Breast epithelium (tissue), 4 donors: ENCODE measurements around the gene MTRR. TPM values are rescaled to one million over a fixed set of nuclear protein-coding genes. Genes with fewer than 3 reads are reported as not detected.

Experiments used
- DNase-seq, 2 donors: peaks; one replicate each; pipeline ENCODE4 v3.0.0-alpha.2; 2019; ENCODE audit warnings: low spot score in 2 of 2
- H3K27ac ChIP-seq, 2 donors: fragments of 200-600 bp; sonication (generic) in 1 of 2; one replicate each; pipeline ENCODE4 v1.5.1; 2016 to 2019; ENCODE audit warnings: mild to moderate bottlenecking in 1 of 2
- H3K27me3 ChIP-seq, 2 donors: fragments of 200-600 bp; sonication (generic) in 1 of 2; one replicate each; pipeline versions ENCODE4 v1.5.1 to v1.6.0; 2017 to 2019; ENCODE audit warnings: control low read depth in 1 of 2, mild to moderate bottlenecking in 1 of 2
- H3K36me3 ChIP-seq: fragments of 200-600 bp; one replicate; pipeline ENCODE4 v1.5.1; 2019
- H3K4me1 ChIP-seq, 2 donors: fragments of 200-600 bp; sonication (generic); one replicate each; pipeline ENCODE4 v1.5.1; 2016 to 2019; ENCODE audit warnings: control low read depth in 1 of 2
- H3K4me3 ChIP-seq, 3 donors: fragments of 200-600 bp; sonication (generic); 1 replicate in 2 of 3; 2 replicates in 1 of 3; pipeline ENCODE4 v1.5.1; 2016 to 2019; ENCODE audit warnings: mild to moderate bottlenecking in 3 of 3, moderate library complexity in 2 of 3
- H3K9me3 ChIP-seq, 2 donors: fragments of 200-600 bp; sonication (generic) in 1 of 2; one replicate each; pipeline ENCODE4 v1.5.1; 2016 to 2019; ENCODE audit warnings: control low read depth in 1 of 2
- POLR2A ChIP-seq: fragments of 450-650 bp; IDR thresholded peaks from one replicate; pipeline ENCODE4 v1.6.1; 2016; ENCODE audit warnings: antibody characterized with exemption, mild to moderate bottlenecking, moderate library complexity
- POLR2AphosphoS5 ChIP-seq, 3 donors: sonication (generic); formaldehyde crosslinking; IDR thresholded peaks; one replicate each; pipeline ENCODE4 v1.6.1; 2017; ENCODE audit warnings: antibody characterized with exemption in 3 of 3
- intact Hi-C: fragments of 100-400 bp; cut with DNase I; formaldehyde crosslinking; loops from one replicate; pipeline ENCODE4 v1.15.1; 2023; ENCODE audit warnings: low total_unique reads
- total RNA-seq, 3 donors: library from RNA; depleted of rRNA; stranded (reverse); fragments of >200 nt; gene quantifications; one replicate each; pipeline ENCODE4 v1.1.0, GENCODE V29; 2016
- TF ChIP-seq, protein P1 (sequence below), 3 donors: fragments of 450-650 bp; IDR thresholded peaks; one replicate each; pipeline ENCODE4 v1.5.1; 2016 to 2017; ENCODE audit warnings: antibody characterized with exemption in 3 of 3, mild to moderate bottlenecking in 3 of 3, moderate library complexity in 3 of 3

The MTRR gene
- total RNA-seq, 3 donors from 2014 or later, result 45.8 to 69.5 (median 57.7) TPM

DNA sequence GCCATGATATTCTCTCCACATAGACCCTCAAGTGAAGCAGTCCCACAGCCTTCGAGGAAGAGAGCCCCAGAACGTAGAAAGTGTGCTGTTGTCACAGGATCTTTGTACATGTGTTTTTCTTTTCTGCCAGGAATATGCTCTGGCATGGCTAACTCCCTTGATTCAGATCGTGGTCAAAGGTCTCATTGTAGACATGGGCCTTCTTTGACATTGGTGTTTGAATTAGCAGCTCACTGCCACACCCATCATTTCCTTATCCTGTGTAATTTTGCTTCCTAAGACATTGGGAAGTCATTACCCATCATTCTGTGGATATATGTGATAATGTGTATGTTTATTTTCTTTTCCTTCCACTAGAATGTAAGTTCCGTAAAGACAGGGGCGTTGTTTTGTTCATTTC is 25.5 kb downstream of the MTRR start:
- no peaks in the 10 kb centered on the region for H3K27me3 ChIP-seq
- no peak for TF ChIP-seq POLR2A
- TF ChIP-seq, protein P1, sequence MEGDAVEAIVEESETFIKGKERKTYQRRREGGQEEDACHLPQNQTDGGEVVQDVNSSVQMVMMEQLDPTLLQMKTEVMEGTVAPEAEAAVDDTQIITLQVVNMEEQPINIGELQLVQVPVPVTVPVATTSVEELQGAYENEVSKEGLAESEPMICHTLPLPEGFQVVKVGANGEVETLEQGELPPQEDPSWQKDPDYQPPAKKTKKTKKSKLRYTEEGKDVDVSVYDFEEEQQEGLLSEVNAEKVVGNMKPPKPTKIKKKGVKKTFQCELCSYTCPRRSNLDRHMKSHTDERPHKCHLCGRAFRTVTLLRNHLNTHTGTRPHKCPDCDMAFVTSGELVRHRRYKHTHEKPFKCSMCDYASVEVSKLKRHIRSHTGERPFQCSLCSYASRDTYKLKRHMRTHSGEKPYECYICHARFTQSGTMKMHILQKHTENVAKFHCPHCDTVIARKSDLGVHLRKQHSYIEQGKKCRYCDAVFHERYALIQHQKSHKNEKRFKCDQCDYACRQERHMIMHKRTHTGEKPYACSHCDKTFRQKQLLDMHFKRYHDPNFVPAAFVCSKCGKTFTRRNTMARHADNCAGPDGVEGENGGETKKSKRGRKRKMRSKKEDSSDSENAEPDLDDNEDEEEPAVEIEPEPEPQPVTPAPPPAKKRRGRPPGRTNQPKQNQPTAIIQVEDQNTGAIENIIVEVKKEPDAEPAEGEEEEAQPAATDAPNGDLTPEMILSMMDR (IDR thresholded peaks at IDR 0.05), result no peak
- no peak for TF ChIP-seq POLR2AphosphoS5 (IDR thresholded peaks at IDR 0.05)
- no peak for DNase-seq
- no peaks in the 10 kb centered on the region for H3K9me3 ChIP-seq
- H3K27ac ChIP-seq, result no peak overlapping the region
- peaks cover 5% of the 10 kb centered on the region for H3K36me3 ChIP-seq
- H3K4me1 ChIP-seq, result no peaks in the 10 kb centered on the region
- H3K4me3 ChIP-seq, result no peak overlapping the region
- intact Hi-C loops, result no loop called here

DNA sequence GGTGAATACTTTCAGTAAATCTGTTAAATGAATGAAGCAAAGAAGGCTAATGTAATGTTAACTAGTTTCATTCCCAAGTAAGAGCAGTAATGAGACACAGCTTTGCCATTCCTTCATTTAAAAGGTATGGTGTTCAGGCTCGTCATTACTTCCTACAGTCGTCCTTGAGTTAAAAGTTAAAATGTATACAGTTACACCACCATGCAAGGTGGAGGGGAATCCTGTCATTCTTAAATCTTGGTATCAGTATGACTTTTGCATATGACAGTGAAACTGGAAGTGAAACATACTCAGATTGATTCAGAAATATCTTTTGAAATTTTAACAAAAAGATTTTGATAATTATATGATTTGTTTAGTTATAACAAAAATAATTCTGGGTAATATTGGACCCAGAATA is 25.9 kb downstream of the MTRR start:
- Histone ChIP-seq H3K36me3 (peaks cover 7% of the 10 kb centered on the region), H3K4me1 (no peaks in the 10 kb centered on the region), H3K27ac (no peak overlapping the region), H3K4me3 (no peak overlapping the region), H3K9me3 (no peaks in the 10 kb centered on the region), H3K27me3 (no peaks in the 10 kb centered on the region)
- intact Hi-C loops, result no loop called here
- TF ChIP-seq POLR2AphosphoS5 (IDR thresholded peaks at IDR 0.05) (no peak), POLR2A (no peak)
- TF ChIP-seq, protein P1 (IDR thresholded peaks at IDR 0.05), result no peak
- no peak for DNase-seq

DNA sequence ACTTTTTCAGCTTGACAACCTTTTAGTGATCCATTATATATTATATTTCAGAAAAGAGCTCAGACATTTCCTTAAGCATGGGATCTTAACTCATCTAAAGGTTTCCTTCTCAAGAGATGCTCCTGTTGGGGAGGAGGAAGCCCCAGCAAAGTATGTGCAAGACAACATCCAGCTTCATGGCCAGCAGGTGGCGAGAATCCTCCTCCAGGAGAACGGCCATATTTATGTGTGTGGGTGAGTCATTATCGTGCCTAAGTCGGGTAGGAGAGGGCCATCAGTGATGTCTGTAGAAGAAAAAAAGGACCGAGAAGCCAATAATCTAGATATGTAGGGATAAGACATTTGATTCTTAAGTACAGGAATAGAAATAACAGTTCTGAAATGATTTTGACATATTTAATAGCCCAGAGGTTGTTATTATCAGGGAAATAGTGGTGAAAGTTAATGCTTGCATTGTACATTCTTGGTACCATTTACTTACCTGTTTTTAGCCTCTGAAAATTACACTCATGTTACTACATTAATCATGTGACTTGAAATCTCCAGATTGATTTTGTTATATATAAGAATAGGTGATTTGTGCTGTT is 28.2 kb downstream of the MTRR start:
- TF ChIP-seq POLR2AphosphoS5 (IDR thresholded peaks at IDR 0.05), result no peak
- TF ChIP-seq POLR2A, result no peak
- TF ChIP-seq, protein P1 (IDR thresholded peaks at IDR 0.05), result no peak
- H3K4me1 ChIP-seq, result no peaks in the 10 kb centered on the region
- DNase-seq, result no peak
- intact Hi-C loops, result no loop called here
- no peak overlapping the region for H3K4me3 ChIP-seq
- peaks cover 15% of the 10 kb centered on the region for H3K36me3 ChIP-seq
- H3K9me3 ChIP-seq, result no peaks in the 10 kb centered on the region
- no peaks in the 10 kb centered on the region for H3K27me3 ChIP-seq
- H3K27ac ChIP-seq, result no peak overlapping the region

DNA sequence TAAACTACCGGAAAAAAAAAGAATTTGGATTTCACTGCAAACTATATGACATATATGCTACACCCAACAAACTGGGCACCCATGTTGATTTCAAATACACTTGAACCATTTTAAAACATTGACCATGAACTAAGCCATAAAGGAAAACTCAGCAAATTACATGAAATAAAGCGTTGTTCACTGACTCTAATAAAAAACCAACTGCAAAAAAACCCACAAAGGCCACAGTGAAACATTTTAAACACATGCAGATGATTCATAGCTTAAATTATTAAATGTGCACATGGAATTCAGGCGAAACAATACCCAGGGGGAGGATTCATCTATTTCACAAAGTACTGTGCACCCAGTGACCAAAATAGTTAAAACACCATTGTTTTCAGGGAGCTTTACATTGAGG is 33.3 kb downstream of the MTRR start:
- H3K4me3 ChIP-seq, result no peak overlapping the region
- TF ChIP-seq, protein P1 (IDR thresholded peaks at IDR 0.05), result no peak
- no peak for TF ChIP-seq POLR2A
- TF ChIP-seq POLR2AphosphoS5 (IDR thresholded peaks at IDR 0.05), result no peak
- no peaks in the 10 kb centered on the region for H3K27me3 ChIP-seq
- intact Hi-C loops, result no loop called here
- no peak for DNase-seq
- H3K9me3 ChIP-seq, result peaks cover 0 to 3% of the 10 kb centered on the region in 2 donors
- H3K36me3 ChIP-seq, result peaks cover 19% of the 10 kb centered on the region
- H3K4me1 ChIP-seq, result no peaks in the 10 kb centered on the region
- no peak overlapping the region for H3K27ac ChIP-seq

DNA sequence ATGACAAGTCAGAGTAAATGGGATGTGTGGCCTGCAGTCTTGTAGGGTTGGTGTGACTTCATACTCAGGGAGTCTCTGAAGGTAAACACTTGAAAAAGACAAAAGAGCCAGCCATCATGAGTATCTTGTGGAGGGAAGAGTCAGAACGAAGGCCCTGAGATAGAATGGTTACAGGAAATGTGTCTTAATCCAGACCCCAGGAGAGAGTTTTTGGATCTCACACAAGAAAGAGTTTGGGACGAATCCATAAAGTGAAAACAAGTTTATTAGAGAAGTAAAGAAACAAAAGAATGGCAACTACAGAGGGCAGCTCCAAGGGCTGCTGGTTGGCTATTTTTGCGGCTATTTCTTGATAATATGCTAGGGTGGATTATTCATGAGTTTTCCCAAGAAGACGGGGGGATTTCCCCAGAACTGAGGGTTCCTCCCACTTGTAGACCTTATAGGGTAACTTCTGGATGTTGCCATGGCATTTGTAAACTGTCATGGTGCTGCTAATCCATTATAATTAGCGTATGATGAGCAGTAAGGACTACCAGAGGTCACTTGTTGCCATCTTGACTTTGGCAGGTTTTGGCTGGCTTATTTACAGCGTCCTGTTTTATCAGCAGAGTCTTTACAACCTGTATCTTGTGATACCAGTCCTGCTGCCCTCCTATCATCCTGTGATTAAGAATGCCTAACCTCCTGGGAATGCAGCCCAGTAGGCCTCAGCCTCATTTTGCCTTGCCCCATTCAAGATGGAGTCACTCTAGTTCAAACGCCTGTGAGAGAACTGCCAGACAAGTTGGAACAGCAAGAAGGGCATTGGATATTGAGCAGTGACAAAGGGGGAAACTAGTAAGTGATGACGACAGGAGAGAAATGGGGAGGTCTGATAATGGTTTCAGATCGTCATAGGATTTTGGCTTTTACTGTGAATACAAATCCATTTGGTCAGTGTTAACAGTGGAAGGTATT is 34.0 kb downstream of the MTRR start:
- DNase-seq, result no peak
- H3K4me3 ChIP-seq, result no peak overlapping the region
- H3K4me1 ChIP-seq, result no peaks in the 10 kb centered on the region
- intact Hi-C loops, result no loop called here
- H3K36me3 ChIP-seq, result peaks cover 19% of the 10 kb centered on the region
- H3K9me3 ChIP-seq, result peaks cover 1 to 8% of the 10 kb centered on the region in 2 donors
- H3K27me3 ChIP-seq, result no peaks in the 10 kb centered on the region
- no peak for TF ChIP-seq POLR2AphosphoS5 (IDR thresholded peaks at IDR 0.05)
- TF ChIP-seq, protein P1 (IDR thresholded peaks at IDR 0.05), result no peak
- TF ChIP-seq POLR2A, result no peak
- no peak overlapping the region for H3K27ac ChIP-seq
